Kidney (tissue), 14 donors: Measurements from ENCODE around the gene PPP6R3. TPM values are rescaled to one million over a fixed set of nuclear protein-coding genes. Genes with fewer than 3 reads are reported as not detected.

ENCODE experiments used
- DNase-seq, 5 donors: peaks; one replicate each; pipeline ENCODE4 v3.0.0-alpha.2; 2013 to 2020
- FAIRE-seq: peaks from 2 replicates; lab custom pipeline; 2012; peaks lifted over from hg19 to GRCh38; lab: Jason Lieb, UNC
- H3K27ac ChIP-seq, 2 donors: one replicate each; pipeline ENCODE4 v1.7.0; 2013; ENCODE audit warnings: low read depth in 2 of 2, low read length in 2 of 2, inconsistent platforms in 1 of 2
- H3K27me3 ChIP-seq: one replicate; pipeline ENCODE4 v1.7.1; 2013; ENCODE audit warnings: low read length, inconsistent platforms; ENCODE audit not compliant: control insufficient read depth, insufficient read depth
- H3K36me3 ChIP-seq, 3 donors: one replicate each; pipeline versions ENCODE4 v1.7.0 to v1.7.1; 2013; ENCODE audit warnings: low read length in 3 of 3, control low read depth in 1 of 3, inconsistent platforms in 1 of 3; ENCODE audit not compliant: insufficient read depth in 3 of 3, control insufficient read depth in 2 of 3
- H3K4me1 ChIP-seq, 3 donors: one replicate each; pipeline versions ENCODE4 v1.7.0 to v1.7.1; 2013; ENCODE audit warnings: low read length in 3 of 3, inconsistent platforms in 1 of 3, low read depth in 1 of 3; ENCODE audit not compliant: control insufficient read depth in 2 of 3, insufficient read depth in 2 of 3
- H3K4me3 ChIP-seq, 3 donors: one replicate each; pipeline versions ENCODE4 v1.7.0 to v1.8.1; 2013; ENCODE audit warnings: low read length in 3 of 3, control low read depth in 1 of 3, inconsistent platforms in 1 of 3
- H3K9ac ChIP-seq, 3 donors: one replicate each; pipeline versions ENCODE4 v1.7.0 to v1.7.1; 2013; ENCODE audit warnings: low read length in 3 of 3, control low read depth in 1 of 3, inconsistent platforms in 1 of 3
- H3K9me3 ChIP-seq, 3 donors: one replicate each; pipeline versions ENCODE4 v1.7.0 to v1.7.1; 2013; ENCODE audit warnings: low read length in 3 of 3, control low read depth in 1 of 3, inconsistent platforms in 1 of 3; ENCODE audit not compliant: control insufficient read depth in 2 of 3, insufficient read depth in 1 of 3
- intact Hi-C: fragments of 100-400 bp; cut with DNase I; formaldehyde crosslinking; loops from one replicate; pipeline ENCODE4 v1.11.1; 2022
- polyA plus RNA-seq: library from polyadenylated mRNA; stranded (reverse); fragments of 350-450 nt; fragmentation: Illumina TruSeq; extraction: RNeasy Lipid Tissue Mini Kit (QIAGEN cat#74804); gene quantifications from one replicate; pipeline ENCODE4 v1.2.3, GENCODE V29; 2014; ENCODE audit warnings: low read depth, low replicate concordance; ENCODE audit not compliant: insufficient read depth
- total RNA-seq: library from RNA; stranded (reverse); fragmentation: NEBNext Ultra II Directional; extraction: Animal tissue kit (Norgen Biotek cat#: 25700); gene quantifications from one replicate; pipeline ENCODE4 v1.2.1, GENCODE V29; 2021
- TF ChIP-seq, protein P1 (sequence below): IDR thresholded peaks from 3 replicates; pipeline ENCODE4 v1.5.1; 2012; ENCODE audit warnings: mild to moderate bottlenecking, moderate library complexity, borderline replicate concordance; ENCODE audit not compliant: insufficient read depth; ENCODE audit errors: extremely low read depth
- donor health status: control.
- donor health status: control.
- donor health status: control.
- donor health status: control.
- donor health status: control.
- donor health status: DM: yes; HTN: yes; CAD: no.
- donor health status: Normal renal cell carcinoma (clear cell type).

PPP6R3 gene
- total and polyA plus RNA-seq, 2 donors from 2014 or later: 30.3 to 108 TPM

DNA sequence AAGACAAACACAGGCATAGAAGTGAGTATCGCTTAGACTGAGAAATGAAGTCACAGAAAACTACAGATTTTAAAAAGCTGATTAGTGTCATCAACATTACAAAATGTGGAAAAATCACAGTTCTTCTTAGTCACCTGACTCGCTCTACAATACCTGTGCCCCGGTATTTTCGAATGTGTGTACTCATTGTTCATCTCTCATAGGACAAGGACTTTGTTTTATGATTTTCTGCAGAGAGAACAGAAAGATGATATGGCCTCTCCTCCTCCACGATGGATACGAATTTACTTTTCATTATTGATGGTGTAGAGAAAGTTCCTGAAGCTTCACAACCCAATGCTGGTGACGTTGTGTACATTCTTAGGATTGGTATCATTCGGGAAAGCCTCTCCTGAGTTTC lies 194.4 kb downstream of the PPP6R3 start:
- Histone ChIP-seq H3K27me3 (no peaks in the 10 kb centered on the region), H3K36me3 (no peaks in the 10 kb centered on the region), H3K4me3 (no peak overlapping the region), H3K9ac (no peak overlapping the region), H3K27ac (no peak overlapping the region), H3K9me3 (peaks cover 0 to 3% (median 0%) of the 10 kb centered on the region in 3 donors), H3K4me1 (no peaks in the 10 kb centered on the region)
- intact Hi-C loops: no loop called here
- FAIRE-seq: no peak
- TF ChIP-seq, protein P1, sequence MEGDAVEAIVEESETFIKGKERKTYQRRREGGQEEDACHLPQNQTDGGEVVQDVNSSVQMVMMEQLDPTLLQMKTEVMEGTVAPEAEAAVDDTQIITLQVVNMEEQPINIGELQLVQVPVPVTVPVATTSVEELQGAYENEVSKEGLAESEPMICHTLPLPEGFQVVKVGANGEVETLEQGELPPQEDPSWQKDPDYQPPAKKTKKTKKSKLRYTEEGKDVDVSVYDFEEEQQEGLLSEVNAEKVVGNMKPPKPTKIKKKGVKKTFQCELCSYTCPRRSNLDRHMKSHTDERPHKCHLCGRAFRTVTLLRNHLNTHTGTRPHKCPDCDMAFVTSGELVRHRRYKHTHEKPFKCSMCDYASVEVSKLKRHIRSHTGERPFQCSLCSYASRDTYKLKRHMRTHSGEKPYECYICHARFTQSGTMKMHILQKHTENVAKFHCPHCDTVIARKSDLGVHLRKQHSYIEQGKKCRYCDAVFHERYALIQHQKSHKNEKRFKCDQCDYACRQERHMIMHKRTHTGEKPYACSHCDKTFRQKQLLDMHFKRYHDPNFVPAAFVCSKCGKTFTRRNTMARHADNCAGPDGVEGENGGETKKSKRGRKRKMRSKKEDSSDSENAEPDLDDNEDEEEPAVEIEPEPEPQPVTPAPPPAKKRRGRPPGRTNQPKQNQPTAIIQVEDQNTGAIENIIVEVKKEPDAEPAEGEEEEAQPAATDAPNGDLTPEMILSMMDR: no peak
- DNase-seq: no peak

DNA sequence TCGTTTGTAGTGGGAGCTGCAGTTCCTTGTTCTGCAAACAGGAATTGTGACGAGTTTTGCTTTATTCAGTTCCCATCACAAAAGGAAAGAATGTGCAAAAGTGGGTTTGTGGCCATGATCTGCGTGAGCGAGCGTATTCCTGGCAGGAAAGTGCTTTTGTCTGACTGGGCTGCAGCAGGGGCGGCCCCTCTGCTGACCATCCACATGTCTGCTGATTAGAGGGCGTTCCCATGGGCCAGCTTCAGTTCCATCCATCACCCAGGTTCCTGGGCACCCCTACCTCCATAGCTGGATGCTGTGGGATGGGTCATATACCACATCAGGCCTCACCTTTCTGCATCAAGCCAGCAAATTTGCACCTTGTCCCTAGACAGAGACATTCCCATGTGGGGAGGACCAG lies 194.9 kb downstream of the PPP6R3 start:
- intact Hi-C loops: no loop called here
- no peak overlapping the region for H3K27ac ChIP-seq
- TF ChIP-seq, protein P1: no peak
- no peak overlapping the region for H3K4me3 ChIP-seq
- FAIRE-seq (no peak), DNase-seq (peak in 1 of 5 donors; percentile 24)
- H3K27me3 ChIP-seq: no peaks in the 10 kb centered on the region
- no peaks in the 10 kb centered on the region for H3K4me1 ChIP-seq
- no peaks in the 10 kb centered on the region for H3K36me3 ChIP-seq
- peaks cover 0 to 3% (median 0%) of the 10 kb centered on the region in 3 donors for H3K9me3 ChIP-seq
- H3K9ac ChIP-seq: no peak overlapping the region

DNA sequence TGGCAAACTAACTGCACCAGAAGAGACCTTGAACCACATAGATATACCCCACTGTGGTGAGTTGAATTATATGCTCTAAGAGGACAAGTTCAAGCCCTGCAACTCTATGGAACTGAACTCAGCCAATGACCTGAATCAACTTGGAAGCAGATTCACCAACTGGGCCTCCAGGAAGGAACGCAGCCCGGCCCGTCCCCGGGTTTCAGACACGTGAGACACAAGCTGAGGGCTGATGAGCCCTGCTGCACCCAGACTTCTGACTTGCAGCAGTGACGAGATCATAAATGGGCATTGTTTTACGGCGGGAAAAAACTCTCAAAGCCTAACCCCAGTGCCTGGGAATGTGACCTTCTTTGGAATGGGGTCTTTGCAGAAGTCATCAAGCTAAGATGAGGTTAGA lies 195.3 kb downstream of the PPP6R3 start:
- Histone ChIP-seq H3K9me3 (peaks cover 0 to 3% (median 0%) of the 10 kb centered on the region in 3 donors), H3K36me3 (no peaks in the 10 kb centered on the region), H3K27me3 (no peaks in the 10 kb centered on the region), H3K9ac (no peak overlapping the region), H3K27ac (no peak overlapping the region), H3K4me3 (no peak overlapping the region), H3K4me1 (no peaks in the 10 kb centered on the region)
- FAIRE-seq: no peak
- intact Hi-C loops: no loop called here
- DNase-seq: peak in 1 of 5 donors; percentile 29
- TF ChIP-seq, protein P1: no peak
